Uterus (tissue), 2 donors: ENCODE results near the gene C9orf72.

Source experiments
- POLR2A ChIP-seq, 2 donors: fragments of 450-650 bp; IDR thresholded peaks; one replicate each; pipeline ENCODE4 v1.6.1; 2016; ENCODE audit warnings: antibody characterized with exemption in 2 of 2, mild to moderate bottlenecking in 1 of 2, moderate library complexity in 1 of 2
- TF ChIP-seq, protein P1 (sequence below), 4 experiments: fragments of 200-600 bp in 2 of 4; fragments of 450-650 bp in 2 of 4; sonication (generic) in 2 of 4; IDR thresholded peaks; one replicate each; pipeline ENCODE4 v1.5.1; 2016 to 2019; ENCODE audit warnings: antibody characterized with exemption in 4 of 4, mild to moderate bottlenecking in 2 of 4, moderate library complexity in 1 of 4

DNA sequence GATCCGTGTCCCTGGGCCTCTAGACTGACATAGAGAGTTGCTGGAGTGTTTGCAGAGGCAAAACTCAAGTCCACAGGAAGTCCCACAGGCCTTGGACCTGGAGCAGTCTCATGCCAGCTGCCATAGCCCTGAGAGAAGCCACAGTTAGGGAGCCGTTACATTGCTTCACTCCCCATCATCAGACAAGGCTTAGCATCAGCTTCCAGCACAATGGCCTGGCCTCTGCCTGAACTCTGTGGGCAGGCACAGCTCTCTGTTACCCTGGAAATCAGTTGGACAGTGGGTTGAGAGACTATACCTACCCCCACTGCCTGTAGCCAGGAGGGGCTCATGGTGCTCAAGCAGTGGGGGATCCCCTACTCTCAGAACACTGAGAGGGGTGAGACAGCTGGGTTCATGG lies 16.2 kb upstream of the C9orf72 start:
- TF ChIP-seq, protein P1, sequence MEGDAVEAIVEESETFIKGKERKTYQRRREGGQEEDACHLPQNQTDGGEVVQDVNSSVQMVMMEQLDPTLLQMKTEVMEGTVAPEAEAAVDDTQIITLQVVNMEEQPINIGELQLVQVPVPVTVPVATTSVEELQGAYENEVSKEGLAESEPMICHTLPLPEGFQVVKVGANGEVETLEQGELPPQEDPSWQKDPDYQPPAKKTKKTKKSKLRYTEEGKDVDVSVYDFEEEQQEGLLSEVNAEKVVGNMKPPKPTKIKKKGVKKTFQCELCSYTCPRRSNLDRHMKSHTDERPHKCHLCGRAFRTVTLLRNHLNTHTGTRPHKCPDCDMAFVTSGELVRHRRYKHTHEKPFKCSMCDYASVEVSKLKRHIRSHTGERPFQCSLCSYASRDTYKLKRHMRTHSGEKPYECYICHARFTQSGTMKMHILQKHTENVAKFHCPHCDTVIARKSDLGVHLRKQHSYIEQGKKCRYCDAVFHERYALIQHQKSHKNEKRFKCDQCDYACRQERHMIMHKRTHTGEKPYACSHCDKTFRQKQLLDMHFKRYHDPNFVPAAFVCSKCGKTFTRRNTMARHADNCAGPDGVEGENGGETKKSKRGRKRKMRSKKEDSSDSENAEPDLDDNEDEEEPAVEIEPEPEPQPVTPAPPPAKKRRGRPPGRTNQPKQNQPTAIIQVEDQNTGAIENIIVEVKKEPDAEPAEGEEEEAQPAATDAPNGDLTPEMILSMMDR (IDR thresholded peaks at IDR 0.05), result no peak
- no peak for TF ChIP-seq POLR2A (IDR thresholded peaks at IDR 0.05)
